Liver (tissue), 9 donors: Measurements from ENCODE around the gene PRR5L. TPM values are rescaled to one million over a fixed set of nuclear protein-coding genes. Genes with fewer than 3 reads are reported as not detected.

Experiments used
- DNase-seq: peaks from one replicate; pipeline ENCODE4 v3.0.0-alpha.2; 2017; ENCODE audit warnings: low spot score
- H3K27ac ChIP-seq, 2 donors: one replicate each; pipeline ENCODE4 v1.7.0; 2013; ENCODE audit warnings: inconsistent platforms in 2 of 2, low read length in 2 of 2, control low read depth in 1 of 2, low read depth in 1 of 2, mild to moderate bottlenecking in 1 of 2
- H3K27me3 ChIP-seq, 4 donors: one replicate each; pipeline versions ENCODE4 v1.6.1 to v1.7.0; 2013; ENCODE audit warnings: low read length in 3 of 4, inconsistent platforms in 1 of 4, mild to moderate bottlenecking in 1 of 4, moderate library complexity in 1 of 4; ENCODE audit not compliant: control insufficient read depth in 4 of 4, insufficient read depth in 4 of 4
- H3K36me3 ChIP-seq, 4 donors: one replicate each; pipeline versions ENCODE4 v1.6.1 to v1.7.0; 2013; ENCODE audit warnings: low read length in 3 of 4, mild to moderate bottlenecking in 3 of 4, low read depth in 1 of 4, moderate library complexity in 1 of 4; ENCODE audit not compliant: control insufficient read depth in 4 of 4, insufficient read depth in 3 of 4
- H3K4me1 ChIP-seq, 4 donors: one replicate each; pipeline versions ENCODE4 v1.6.1 to v1.7.0; 2013; ENCODE audit warnings: low read length in 3 of 4, mild to moderate bottlenecking in 3 of 4, moderate library complexity in 1 of 4; ENCODE audit not compliant: control insufficient read depth in 4 of 4, insufficient read depth in 4 of 4
- H3K4me3 ChIP-seq, 3 donors: one replicate each; pipeline versions ENCODE4 v1.6.1 to v1.7.0; 2013; ENCODE audit warnings: low read length in 3 of 3, control low read depth in 1 of 3, low read depth in 1 of 3, mild to moderate bottlenecking in 1 of 3
- H3K9ac ChIP-seq, 2 donors: one replicate each; pipeline ENCODE4 v1.7.0; 2013; ENCODE audit warnings: low read length in 2 of 2, mild to moderate bottlenecking in 2 of 2, moderate library complexity in 2 of 2, control low read depth in 1 of 2, low read depth in 1 of 2
- H3K9me3 ChIP-seq, 4 donors: one replicate each; pipeline versions ENCODE4 v1.6.1 to v1.7.0; 2013; ENCODE audit warnings: low read length in 3 of 4; ENCODE audit not compliant: control insufficient read depth in 4 of 4
- ATF3 ChIP-seq: IDR thresholded peaks from 2 replicates; pipeline ENCODE4 v1.6.1; 2016; ENCODE audit warnings: antibody characterized with exemption
- EGR1 ChIP-seq, 2 donors: IDR thresholded peaks; 2 replicates each; pipeline ENCODE4 v1.6.1; 2016 to 2018; ENCODE audit warnings: antibody characterized with exemption in 2 of 2, low read depth in 2 of 2
- FOXA1 ChIP-seq: IDR thresholded peaks from 2 replicates; pipeline ENCODE4 v1.6.1; 2016; ENCODE audit warnings: antibody characterized with exemption
- FOXA2 ChIP-seq: IDR thresholded peaks from 2 replicates; pipeline ENCODE4 v1.6.1; 2016; ENCODE audit warnings: antibody characterized with exemption
- GABPA ChIP-seq, 2 donors: IDR thresholded peaks in 1 of 2; conservative IDR thresholded peaks in 1 of 2; 2 replicates each; pipeline ENCODE4 v1.6.1; 2016; ENCODE audit warnings: antibody characterized with exemption in 2 of 2, mild to moderate bottlenecking in 1 of 2, moderate library complexity in 1 of 2
- HNF4A ChIP-seq, 2 donors: conservative IDR thresholded peaks; 2 replicates each; pipeline ENCODE4 v1.6.1; 2016; ENCODE audit warnings: antibody characterized with exemption in 2 of 2, mild to moderate bottlenecking in 2 of 2
- HNF4G ChIP-seq: IDR thresholded peaks from 2 replicates; pipeline ENCODE4 v1.6.1; 2016; ENCODE audit warnings: antibody characterized with exemption
- JUND ChIP-seq, 2 donors: IDR thresholded peaks; 2 replicates each; pipeline ENCODE4 v1.6.1; 2016; ENCODE audit warnings: antibody characterized with exemption in 2 of 2
- MAX ChIP-seq: IDR thresholded peaks from 2 replicates; pipeline ENCODE4 v1.6.1; 2016; ENCODE audit warnings: antibody characterized with exemption
- NR2F2 ChIP-seq: IDR thresholded peaks from 2 replicates; pipeline ENCODE4 v1.6.1; 2016; ENCODE audit warnings: antibody characterized with exemption
- RAD21 ChIP-seq, 2 donors: IDR thresholded peaks; 2 replicates each; pipeline ENCODE4 v1.6.1; 2016; ENCODE audit warnings: antibody characterized with exemption in 2 of 2, mild to moderate bottlenecking in 2 of 2
- REST ChIP-seq: IDR thresholded peaks from 2 replicates; pipeline ENCODE4 v1.6.1; 2016; ENCODE audit warnings: antibody characterized with exemption, mild to moderate bottlenecking
- RXRA ChIP-seq, 2 donors: IDR thresholded peaks; 2 replicates each; pipeline ENCODE4 v1.6.1; 2017 to 2018; ENCODE audit warnings: antibody characterized with exemption in 2 of 2, mild to moderate bottlenecking in 1 of 2
- SP1 ChIP-seq: IDR thresholded peaks from 2 replicates; pipeline ENCODE4 v1.6.1; 2018; ENCODE audit warnings: antibody characterized with exemption, mild to moderate bottlenecking
- TAF1 ChIP-seq: conservative IDR thresholded peaks from 2 replicates; pipeline ENCODE4 v1.6.1; 2016; ENCODE audit warnings: antibody characterized with exemption, mild to moderate bottlenecking
- YY1 ChIP-seq: IDR thresholded peaks from 2 replicates; pipeline ENCODE4 v1.6.1; 2016; ENCODE audit warnings: antibody characterized with exemption, mild to moderate bottlenecking
- WGBS: extraction: QIAGEN DNeasy Blood & Tissue Kit; methylation state at CpG from one replicate; pipeline ENCODE4 v1.1.7; 2013; 5-methylcytosine and 5-hydroxymethylcytosine counted together
- polyA plus RNA-seq, 2 donors: library from polyadenylated mRNA; stranded (reverse) in 1 of 2; unstranded in 1 of 2; fragments of 200-250 nt in 1 of 2; fragments of >200 nt in 1 of 2; fragmentation: Nextera tagmentation in 1 of 2; extraction: Ambion mirVana in 1 of 2; gene quantifications; one replicate each; pipeline versions ENCODE4 v1.2.1 to v1.2.3, GENCODE V29; 2013 to 2015
- total RNA-seq, 2 donors: library from RNA; depleted of rRNA; stranded (reverse); fragments of >200 nt; gene quantifications; one replicate each; pipeline ENCODE4 v1.2.3, GENCODE V29; 2014
- TF ChIP-seq, protein P1 (sequence below): IDR thresholded peaks from 2 replicates; pipeline ENCODE4 v1.6.1; 2016; ENCODE audit warnings: antibody characterized with exemption
- TF ChIP-seq, protein P2 (sequence below): fragments of 150-350 bp; IDR thresholded peaks from 2 replicates; pipeline ENCODE4 v1.5.1; 2017; ENCODE audit warnings: improper control_type of control experiment, low read depth, low read length; ENCODE audit not compliant: missing input control
- donor health status: healthy.
- donor health status: healthy.
- donor health status: healthy.
- donor health status: healthy.
- donor health status: healthy.

PRR5L gene
- total and polyA plus RNA-seq, 4 donors = 1.2 to 8.5 (median 4.5) TPM

DNA sequence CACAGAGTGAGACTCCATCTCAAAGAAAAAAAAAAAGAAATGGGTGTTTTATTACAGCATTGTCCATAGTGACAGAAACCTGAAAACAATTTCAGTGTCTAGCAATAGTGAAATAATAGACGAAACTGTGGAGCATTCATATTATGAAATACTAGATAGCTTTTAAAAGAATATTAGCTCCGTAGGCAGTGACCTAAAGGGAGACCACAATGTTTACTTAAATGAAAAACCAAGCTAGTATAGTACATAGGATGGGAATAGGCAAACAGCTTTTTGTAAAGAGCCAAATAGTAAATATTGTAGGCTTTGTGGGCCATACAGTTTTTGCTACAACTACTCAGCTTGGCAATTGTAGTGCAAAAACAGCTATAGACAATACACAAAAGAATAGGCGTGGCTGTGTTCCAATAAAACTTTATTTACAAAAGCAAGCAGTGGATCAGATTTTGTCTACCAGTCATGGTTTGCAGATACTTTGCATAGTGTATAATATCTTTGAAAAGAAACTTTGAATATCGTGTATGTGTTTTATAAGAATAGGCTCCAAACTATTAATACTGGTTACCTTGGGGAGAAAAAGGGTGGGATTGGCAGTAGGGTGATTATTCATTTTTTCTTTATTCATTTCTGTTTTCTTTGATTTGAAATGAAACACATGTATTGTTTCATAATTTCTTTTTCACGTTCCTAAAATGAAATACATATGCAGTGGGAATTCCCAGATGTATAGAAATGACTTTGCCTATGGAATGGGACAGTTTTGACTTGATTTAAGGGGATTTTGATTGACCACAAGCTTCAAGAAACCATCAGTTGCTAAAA, 50.7 kb downstream of the PRR5L start:
- Histone ChIP-seq H3K4me3 (no peak overlapping the region), H3K4me1 (no peaks in the 10 kb centered on the region), H3K36me3 (no peaks in the 10 kb centered on the region), H3K9ac (no peak overlapping the region), H3K27me3 (peaks cover 0 to 2% (median 0%) of the 10 kb centered on the region in 4 donors), H3K27ac (no peak overlapping the region), H3K9me3 (no peaks in the 10 kb centered on the region)
- 77% methylated on average over 5 of the region's 5 CpGs for WGBS
- TF ChIP-seq RXRA (IDR thresholded peaks at IDR 0.05) = no peak
- no peak for TF ChIP-seq TAF1
- no peak for TF ChIP-seq FOXA2
- TF ChIP-seq, protein P1, sequence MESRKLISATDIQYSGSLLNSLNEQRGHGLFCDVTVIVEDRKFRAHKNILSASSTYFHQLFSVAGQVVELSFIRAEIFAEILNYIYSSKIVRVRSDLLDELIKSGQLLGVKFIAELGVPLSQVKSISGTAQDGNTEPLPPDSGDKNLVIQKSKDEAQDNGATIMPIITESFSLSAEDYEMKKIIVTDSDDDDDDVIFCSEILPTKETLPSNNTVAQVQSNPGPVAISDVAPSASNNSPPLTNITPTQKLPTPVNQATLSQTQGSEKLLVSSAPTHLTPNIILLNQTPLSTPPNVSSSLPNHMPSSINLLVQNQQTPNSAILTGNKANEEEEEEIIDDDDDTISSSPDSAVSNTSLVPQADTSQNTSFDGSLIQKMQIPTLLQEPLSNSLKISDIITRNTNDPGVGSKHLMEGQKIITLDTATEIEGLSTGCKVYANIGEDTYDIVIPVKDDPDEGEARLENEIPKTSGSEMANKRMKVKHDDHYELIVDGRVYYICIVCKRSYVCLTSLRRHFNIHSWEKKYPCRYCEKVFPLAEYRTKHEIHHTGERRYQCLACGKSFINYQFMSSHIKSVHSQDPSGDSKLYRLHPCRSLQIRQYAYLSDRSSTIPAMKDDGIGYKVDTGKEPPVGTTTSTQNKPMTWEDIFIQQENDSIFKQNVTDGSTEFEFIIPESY = no peak
- TF ChIP-seq ATF3 = no peak
- no peak for TF ChIP-seq RAD21 (IDR thresholded peaks at IDR 0.05)
- no peak for TF ChIP-seq YY1
- no peak for TF ChIP-seq EGR1 (IDR thresholded peaks at IDR 0.05; ENCODE audit: low read depth in 2 of 2)
- TF ChIP-seq FOXA1 = no peak
- TF ChIP-seq, protein P2, sequence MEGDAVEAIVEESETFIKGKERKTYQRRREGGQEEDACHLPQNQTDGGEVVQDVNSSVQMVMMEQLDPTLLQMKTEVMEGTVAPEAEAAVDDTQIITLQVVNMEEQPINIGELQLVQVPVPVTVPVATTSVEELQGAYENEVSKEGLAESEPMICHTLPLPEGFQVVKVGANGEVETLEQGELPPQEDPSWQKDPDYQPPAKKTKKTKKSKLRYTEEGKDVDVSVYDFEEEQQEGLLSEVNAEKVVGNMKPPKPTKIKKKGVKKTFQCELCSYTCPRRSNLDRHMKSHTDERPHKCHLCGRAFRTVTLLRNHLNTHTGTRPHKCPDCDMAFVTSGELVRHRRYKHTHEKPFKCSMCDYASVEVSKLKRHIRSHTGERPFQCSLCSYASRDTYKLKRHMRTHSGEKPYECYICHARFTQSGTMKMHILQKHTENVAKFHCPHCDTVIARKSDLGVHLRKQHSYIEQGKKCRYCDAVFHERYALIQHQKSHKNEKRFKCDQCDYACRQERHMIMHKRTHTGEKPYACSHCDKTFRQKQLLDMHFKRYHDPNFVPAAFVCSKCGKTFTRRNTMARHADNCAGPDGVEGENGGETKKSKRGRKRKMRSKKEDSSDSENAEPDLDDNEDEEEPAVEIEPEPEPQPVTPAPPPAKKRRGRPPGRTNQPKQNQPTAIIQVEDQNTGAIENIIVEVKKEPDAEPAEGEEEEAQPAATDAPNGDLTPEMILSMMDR = no peak
- no peak for TF ChIP-seq NR2F2
- no peak for TF ChIP-seq HNF4G
- no peak for TF ChIP-seq REST
- no peak for TF ChIP-seq JUND (IDR thresholded peaks at IDR 0.05)
- TF ChIP-seq HNF4A (conservative IDR thresholded peaks at IDR 0.05) = no peak
- no peak for TF ChIP-seq MAX
- TF ChIP-seq GABPA (IDR thresholded peaks at IDR 0.05 in 1 of 2, conservative IDR thresholded peaks at IDR 0.05 in 1 of 2) = no peak
- no peak for TF ChIP-seq SP1
- DNase-seq = no peak
